LNCAP (cell line): Measurements from ENCODE around the gene HASPIN.

Source experiments
- CTCF ChIP-seq: fragments of 450-650 bp; IDR thresholded peaks from 2 replicates; pipeline ENCODE4 v1.5.1; 2017; ENCODE audit warnings: mild to moderate bottlenecking

The HASPIN gene

GRCh38 chr17:3773511-3773910 is 49.8 kb downstream of the HASPIN start:
- no peak for TF ChIP-seq CTCF

- TF ChIP-seq CTCF = no peak
These were observed 50.3 kb downstream of the HASPIN start for GRCh38 chr17:3773966-3774365.
